GM23248 (cell line): ENCODE results near the gene TOM1L1.

Experiments used
- EZH2 ChIP-seq: fragments of 200-600 bp; sonication (generic); IDR thresholded peaks from 2 replicates; pipeline ENCODE4 v1.6.1; 2018; ENCODE audit warnings: antibody characterized with exemption, mild to moderate bottlenecking; ENCODE audit not compliant: insufficient read depth, poor library complexity, severe bottlenecking
- EZH2phosphoT487 ChIP-seq: fragments of 200-600 bp; sonication (generic); IDR thresholded peaks from 2 replicates; pipeline ENCODE4 v1.6.1; 2018; ENCODE audit warnings: antibody characterized with exemption, moderate library complexity, mild to moderate bottlenecking, low read depth; ENCODE audit not compliant: insufficient read depth

- no peak for TF ChIP-seq EZH2
- TF ChIP-seq EZH2phosphoT487, result no peak
Observed at GRCh38 chr17:54991567-54991966, 90.9 kb downstream of the TOM1L1 start.
